Neural progenitor cell (in vitro differentiated cells): ENCODE measurements around the gene FBLIM1. TPM values are rescaled to one million over a fixed set of nuclear protein-coding genes. Genes with fewer than 3 reads are reported as not detected.

Experiments used
- DNase-seq: peaks from one replicate; pipeline ENCODE4 v3.0.0-alpha.2; 2016; ENCODE audit warnings: low spot score
- H2AFZ ChIP-seq: fragments of 200-600 bp; sonication (generic); replicated peaks from 2 replicates; pipeline ENCODE4 v1.6.1; 2016; ENCODE audit warnings: antibody characterized with exemption
- H3F3A ChIP-seq: fragments of 200-600 bp; sonication (generic); 2 replicates; pipeline ENCODE4 v1.6.1; 2016; ENCODE audit warnings: antibody characterized with exemption, low read depth
- H3K27ac ChIP-seq: fragments of 200-600 bp; sonication (generic); 2 replicates; pipeline ENCODE4 v1.5.1; 2016; ENCODE audit warnings: mild to moderate bottlenecking
- H3K27me3 ChIP-seq: fragments of 200-600 bp; sonication (generic); 2 replicates; pipeline ENCODE4 v1.6.1; 2016; ENCODE audit warnings: mild to moderate bottlenecking, moderate library complexity
- H3K36me3 ChIP-seq: fragments of 200-600 bp; sonication (generic); 2 replicates; pipeline ENCODE4 v1.5.1; 2016
- H3K4me1 ChIP-seq: fragments of 200-600 bp; sonication (generic); 2 replicates; pipeline ENCODE4 v1.6.1; 2016; ENCODE audit warnings: mixed run types
- H3K4me2 ChIP-seq: fragments of 200-600 bp; sonication (generic); 2 replicates; pipeline ENCODE4 v1.6.1; 2016
- H3K4me3 ChIP-seq: fragments of 200-600 bp; sonication (generic); 2 replicates; pipeline ENCODE4 v1.5.1; 2016
- H3K79me2 ChIP-seq: fragments of 200-600 bp; sonication (generic); 2 replicates; pipeline ENCODE4 v1.6.1; 2016; ENCODE audit warnings: low read depth
- H3K9ac ChIP-seq: fragments of 200-600 bp; sonication (generic); 2 replicates; pipeline ENCODE4 v1.6.1; 2016
- H3K9me3 ChIP-seq: fragments of 200-600 bp; sonication (generic); 2 replicates; pipeline ENCODE4 v1.5.1; 2016; ENCODE audit warnings: low read depth
- H4K20me1 ChIP-seq: fragments of 200-600 bp; sonication (generic); 2 replicates; pipeline ENCODE4 v1.6.1; 2016; ENCODE audit warnings: low read depth
- H3K27ac Mint-ChIP-seq: 3 replicates; pipeline ENCODE4 v1.8.0; 2021; ENCODE audit warnings: mixed read lengths
- H3K27me3 Mint-ChIP-seq: 2 replicates; pipeline ENCODE4 v1.8.0; 2022; ENCODE audit warnings: low read depth, mild to moderate bottlenecking, inconsistent platforms, moderate library complexity, mixed read lengths; ENCODE audit not compliant: insufficient read depth
- H3K36me3 Mint-ChIP-seq: 3 replicates; pipeline ENCODE4 v1.8.0; 2021; ENCODE audit warnings: mixed read lengths
- H3K4me1 Mint-ChIP-seq: 3 replicates; pipeline ENCODE4 v1.8.0; 2021; ENCODE audit warnings: mixed read lengths
- H3K4me3 Mint-ChIP-seq: 3 replicates; pipeline ENCODE4 v1.8.0; 2021; ENCODE audit warnings: mild to moderate bottlenecking, moderate library complexity, mixed read lengths
- H3K9me3 Mint-ChIP-seq: 3 replicates; pipeline ENCODE4 v1.8.0; 2020; ENCODE audit warnings: mixed read lengths
- CTCF ChIP-seq: fragments of 200-600 bp; sonication (generic); IDR thresholded peaks from 2 replicates; pipeline ENCODE4 v1.5.1; 2017; ENCODE audit warnings: antibody characterized with exemption, mild to moderate bottlenecking
- EZH2 ChIP-seq: fragments of 200-600 bp; sonication (generic); IDR thresholded peaks from 2 replicates; pipeline ENCODE4 v1.6.1; 2017; ENCODE audit warnings: antibody characterized with exemption, mild to moderate bottlenecking, moderate library complexity
- EZH2phosphoT487 ChIP-seq: fragments of 200-600 bp; sonication (generic); IDR thresholded peaks from 2 replicates; pipeline ENCODE4 v1.6.1; 2017; ENCODE audit warnings: antibody characterized with exemption
- total RNA-seq: library from RNA; depleted of rRNA; stranded (reverse); fragments of >200 nt; gene quantifications from 2 replicates; pipeline ENCODE4 v1.2.3, GENCODE V29; 2015; ENCODE audit warnings: low replicate concordance

The FBLIM1 gene
- total RNA-seq, 1 donor from 2014 or later, result 4.7 TPM

- H3K4me3 Mint-ChIP-seq, result no peak overlapping the region
- no peak overlapping the region for H3K4me2 ChIP-seq
- no peaks in the 10 kb centered on the region for H3K79me2 ChIP-seq
- H2AFZ ChIP-seq, result no peak overlapping the region
- H3K9me3 Mint-ChIP-seq, result no peaks in the 10 kb centered on the region
- no peak for DNase-seq
- H4K20me1 ChIP-seq, result no peaks in the 10 kb centered on the region
- peaks cover 14% of the 10 kb centered on the region for H3K36me3 Mint-ChIP-seq
- H3K9ac ChIP-seq, result no peak overlapping the region
- no peak overlapping the region for H3K27ac Mint-ChIP-seq
- H3K4me3 ChIP-seq, result no peak overlapping the region
- H3K4me1 Mint-ChIP-seq, result no peaks in the 10 kb centered on the region
- H3K27ac ChIP-seq, result no peak overlapping the region
- H3F3A ChIP-seq, result no peaks in the 10 kb centered on the region
- H3K9me3 ChIP-seq, result no peaks in the 10 kb centered on the region
- no peaks in the 10 kb centered on the region for H3K36me3 ChIP-seq
- H3K4me1 ChIP-seq, result no peaks in the 10 kb centered on the region
- H3K27me3 Mint-ChIP-seq, result peaks cover 2% of the 10 kb centered on the region
- TF ChIP-seq EZH2, result no peak
- no peak for TF ChIP-seq EZH2phosphoT487
- TF ChIP-seq CTCF, result no peak
- H3K27me3 ChIP-seq, result no peaks in the 10 kb centered on the region
Observed at GRCh38 chr1:15730936-15731335, 27.7 kb upstream of the FBLIM1 start.

- Histone ChIP-seq H3K79me2 (no peaks in the 10 kb centered on the region), H3K9ac (no peak overlapping the region), H3K9me3 (no peaks in the 10 kb centered on the region), H4K20me1 (no peaks in the 10 kb centered on the region), H3K36me3 (no peaks in the 10 kb centered on the region), H3K4me2 (no peak overlapping the region), H3F3A (no peaks in the 10 kb centered on the region), H3K27ac (no peak overlapping the region), H3K27me3 (no peaks in the 10 kb centered on the region), H3K4me3 (no peak overlapping the region), H3K4me1 (no peaks in the 10 kb centered on the region), H2AFZ (no peak overlapping the region)
- H3K27me3 Mint-ChIP-seq, result peaks cover 2% of the 10 kb centered on the region
- H3K27ac Mint-ChIP-seq, result no peak overlapping the region
- H3K9me3 Mint-ChIP-seq, result no peaks in the 10 kb centered on the region
- DNase-seq, result no peak
- TF ChIP-seq EZH2 (no peak), CTCF (no peak), EZH2phosphoT487 (no peak)
- H3K4me1 Mint-ChIP-seq, result no peaks in the 10 kb centered on the region
- H3K4me3 Mint-ChIP-seq, result no peak overlapping the region
- peaks cover 10% of the 10 kb centered on the region for H3K36me3 Mint-ChIP-seq
Observed at GRCh38 chr1:15731735-15732685, 26.6 kb upstream of the FBLIM1 start.

DNA sequence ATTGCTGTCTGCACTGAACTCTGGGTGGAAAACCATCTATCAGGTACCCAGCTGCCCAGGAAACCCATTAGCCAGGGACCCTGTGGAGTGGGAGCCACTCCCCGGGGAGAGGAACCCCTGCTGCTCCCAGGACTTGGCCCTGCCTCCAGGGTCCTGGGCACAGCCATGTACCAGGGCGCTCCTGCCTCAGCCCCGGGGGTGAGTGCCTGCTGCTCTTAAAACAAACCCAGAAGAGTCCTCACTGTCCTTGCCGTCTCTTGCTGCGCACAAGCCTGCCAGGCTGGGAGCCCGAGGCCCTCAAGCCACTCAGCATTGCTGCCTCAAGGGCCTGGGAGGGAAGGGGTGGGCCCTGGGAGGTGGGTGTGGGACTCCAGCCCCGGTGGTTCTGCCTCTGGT is 25.9 kb upstream of the FBLIM1 start:
- H3K9ac ChIP-seq, result no peak overlapping the region
- Mint-ChIP-seq H3K4me1 (peaks cover 5% of the 10 kb centered on the region), H3K9me3 (no peaks in the 10 kb centered on the region), H3K27ac (no peak overlapping the region), H3K27me3 (peaks cover 2% of the 10 kb centered on the region), H3K36me3 (peaks cover 10% of the 10 kb centered on the region), H3K4me3 (no peak overlapping the region)
- no peak overlapping the region for H3K4me2 ChIP-seq
- H3K27ac ChIP-seq, result no peak overlapping the region
- no peaks in the 10 kb centered on the region for H3K79me2 ChIP-seq
- H4K20me1 ChIP-seq, result no peaks in the 10 kb centered on the region
- no peaks in the 10 kb centered on the region for H3K36me3 ChIP-seq
- no peaks in the 10 kb centered on the region for H3K9me3 ChIP-seq
- H3K4me3 ChIP-seq, result no peak overlapping the region
- H2AFZ ChIP-seq, result no peak overlapping the region
- TF ChIP-seq EZH2phosphoT487, result no peak
- no peak for TF ChIP-seq EZH2
- TF ChIP-seq CTCF, result no peak
- no peaks in the 10 kb centered on the region for H3F3A ChIP-seq
- DNase-seq, result no peak
- no peaks in the 10 kb centered on the region for H3K4me1 ChIP-seq
- H3K27me3 ChIP-seq, result no peaks in the 10 kb centered on the region
